GM12873 (cell line): ENCODE results near the gene AKAP13.
A peak's percentile ranks its signal among the peaks of the same experiment; 100 is the strongest.

Experiments used
- CTCF ChIP-seq: IDR thresholded peaks from 2 replicates; pipeline ENCODE4 v1.5.1; 2012; ENCODE audit warnings: low read depth, mild to moderate bottlenecking, moderate library complexity, low read length, control low read depth; ENCODE audit not compliant: insufficient read depth; ENCODE audit errors: missing control alignments

AKAP13 gene

GRCh38 chr15:85380217-85380811, at the start of gene AKAP13:
TSS of gene AKAP13 (plus strand) at chr15:85380603. CDS start at chr15:85485721, 105,118 bp downstream.
- no peak for TF ChIP-seq CTCF

GRCh38 chr15:85330901-85331588, 49.4 kb upstream of the AKAP13 start:
- peak; percentile 99 for TF ChIP-seq CTCF

- TF ChIP-seq CTCF, result no peak
Observed at GRCh38 chr15:85331655-85332285, 48.6 kb upstream of the AKAP13 start.

- TF ChIP-seq CTCF, result no peak
Observed at GRCh38 chr15:85333132-85333831, 47.1 kb upstream of the AKAP13 start.

- no peak for TF ChIP-seq CTCF
Observed at GRCh38 chr15:85334241-85334640, 46.2 kb upstream of the AKAP13 start.

- no peak for TF ChIP-seq CTCF
Observed at GRCh38 chr15:85335193-85335942, 45.0 kb upstream of the AKAP13 start.
